ENCODE measurements around the gene ADARB2. TPM values are rescaled to one million over a fixed set of nuclear protein-coding genes. Genes with fewer than 3 reads are reported as not detected.

ADARB2 gene
- total RNA-seq, 6 experiments from 2014 or later: not detected

- no peak overlapping the region for H3K27ac Mint-ChIP-seq
These were observed 166.8 kb downstream of the ADARB2 start for GRCh38 chr10:1570416-1571051.

DNA sequence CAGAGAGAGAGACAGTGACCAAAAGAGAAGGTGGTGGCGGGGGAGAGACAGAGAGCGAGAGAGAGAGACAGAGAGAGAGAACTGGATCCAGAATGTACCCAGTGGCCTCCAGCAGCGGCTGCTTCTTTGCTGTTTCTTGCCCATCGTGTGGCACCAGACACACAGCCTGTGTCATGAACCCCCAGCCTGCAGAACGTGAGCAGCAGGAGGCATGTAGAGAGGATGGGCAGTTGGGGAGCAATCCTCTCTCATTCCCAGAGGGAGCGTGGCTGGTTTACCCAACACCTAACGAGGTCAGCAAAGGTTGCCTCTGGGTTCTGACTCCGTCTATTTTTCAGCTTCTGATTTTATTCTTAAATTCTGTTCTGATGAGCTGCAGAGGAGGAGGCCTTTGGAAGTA lies 168.1 kb downstream of the ADARB2 start:
- no peaks in the 10 kb centered on the region for H3K4me1 Mint-ChIP-seq (ENCODE audit: low read depth)
- TF ChIP-seq CTCF (IDR thresholded peaks at IDR 0.05): no peak
- H3K27ac Mint-ChIP-seq: no peak overlapping the region
- no peak for DNase-seq
- no peaks in the 10 kb centered on the region for H3K27me3 Mint-ChIP-seq (ENCODE audit: insufficient read depth)
- H3K36me3 Mint-ChIP-seq (ENCODE audit: low read depth): peaks cover 18% of the 10 kb centered on the region
- peaks cover 63% of the 10 kb centered on the region for H3K9me3 Mint-ChIP-seq
- H3K4me3 Mint-ChIP-seq: no peak overlapping the region

More at GRCh38 chr10:1570416-1571051, 166.8 kb downstream of the ADARB2 start:
- Mint-ChIP-seq H3K4me3 (no peak overlapping the region), H3K27me3 (ENCODE audit: insufficient read depth) (peaks cover 1% of the 10 kb centered on the region; the same call in 1 of the 2 replicates), H3K4me1 (ENCODE audit: low read depth) (no peaks in the 10 kb centered on the region), H3K9me3 (peaks cover 63% of the 10 kb centered on the region), H3K36me3 (ENCODE audit: low read depth) (peaks cover 13% of the 10 kb centered on the region)
- no peak for TF ChIP-seq CTCF (IDR thresholded peaks at IDR 0.05)
- DNase-seq: no peak

DNA sequence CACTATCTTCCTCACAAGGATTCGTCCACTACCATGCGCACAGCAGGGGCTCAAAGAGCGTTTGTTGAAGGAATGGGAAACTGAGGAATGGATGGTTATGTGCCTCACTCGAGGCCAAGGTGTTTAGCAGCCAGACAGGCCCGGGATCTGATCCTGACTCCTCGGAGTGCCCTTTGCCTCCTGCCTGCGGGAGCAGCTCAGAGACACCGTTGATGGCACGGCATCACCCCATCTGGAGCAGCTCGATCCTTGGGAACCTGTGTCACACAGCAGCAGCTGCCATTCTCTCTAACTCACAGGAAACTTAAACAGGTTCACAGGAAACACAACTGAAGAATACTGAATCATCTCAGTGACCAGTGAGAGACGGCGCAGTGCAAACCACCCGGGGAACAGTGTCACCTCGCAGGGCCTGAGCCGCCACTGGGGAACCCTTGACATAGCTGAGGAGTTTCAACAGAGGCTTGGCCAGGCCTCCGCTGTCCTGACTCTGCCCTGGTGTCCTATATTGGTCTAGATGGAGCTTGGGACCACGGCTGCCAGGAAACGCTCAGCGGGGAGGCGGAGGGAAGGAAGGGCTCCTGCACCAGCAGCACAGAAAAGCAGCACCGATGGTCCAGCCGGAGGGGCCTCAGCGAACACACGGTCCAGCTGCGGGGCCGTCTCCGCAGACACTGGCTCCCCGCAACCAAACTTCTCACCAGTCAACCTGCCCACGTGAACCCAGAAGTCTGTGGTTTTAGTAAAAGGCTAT lies 169.4 kb downstream of the ADARB2 start:
- Mint-ChIP-seq H3K36me3 (ENCODE audit: low read depth) (peaks cover 18% of the 10 kb centered on the region), H3K9me3 (peaks cover 63% of the 10 kb centered on the region), H3K27me3 (ENCODE audit: insufficient read depth) (no peaks in the 10 kb centered on the region), H3K4me1 (ENCODE audit: low read depth) (no peaks in the 10 kb centered on the region), H3K4me3 (no peak overlapping the region), H3K27ac (no peak overlapping the region)
- no peak for TF ChIP-seq CTCF (IDR thresholded peaks at IDR 0.05)
- no peak for DNase-seq

DNA sequence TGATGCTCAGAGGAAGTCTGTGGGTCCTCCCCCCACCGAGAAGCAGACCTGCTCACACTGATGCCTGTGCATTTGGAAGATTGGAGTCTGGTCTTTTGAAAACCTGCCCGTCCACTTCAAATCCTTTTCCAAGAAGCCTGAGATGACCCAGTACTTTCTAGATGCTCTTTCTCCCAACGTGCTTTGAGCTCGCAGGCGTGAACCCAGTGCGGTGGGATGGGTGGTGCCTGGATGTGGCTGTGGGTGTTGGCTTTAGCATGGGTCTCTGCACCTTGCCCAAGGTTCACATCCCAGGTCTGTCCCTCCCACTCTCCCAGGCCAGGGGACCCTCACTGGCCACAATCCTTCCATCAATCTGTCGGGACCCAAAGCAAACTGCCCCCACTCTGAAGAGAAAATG lies 170.2 kb downstream of the ADARB2 start:
- H3K9me3 Mint-ChIP-seq: peaks cover 63% of the 10 kb centered on the region
- H3K27me3 Mint-ChIP-seq (ENCODE audit: insufficient read depth): no peaks in the 10 kb centered on the region
- no peak for TF ChIP-seq CTCF (IDR thresholded peaks at IDR 0.05)
- H3K27ac Mint-ChIP-seq: no peak overlapping the region
- no peak for DNase-seq
- no peaks in the 10 kb centered on the region for H3K4me1 Mint-ChIP-seq (ENCODE audit: low read depth)
- peaks cover 14% of the 10 kb centered on the region for H3K36me3 Mint-ChIP-seq (ENCODE audit: low read depth)
- no peak overlapping the region for H3K4me3 Mint-ChIP-seq

DNA sequence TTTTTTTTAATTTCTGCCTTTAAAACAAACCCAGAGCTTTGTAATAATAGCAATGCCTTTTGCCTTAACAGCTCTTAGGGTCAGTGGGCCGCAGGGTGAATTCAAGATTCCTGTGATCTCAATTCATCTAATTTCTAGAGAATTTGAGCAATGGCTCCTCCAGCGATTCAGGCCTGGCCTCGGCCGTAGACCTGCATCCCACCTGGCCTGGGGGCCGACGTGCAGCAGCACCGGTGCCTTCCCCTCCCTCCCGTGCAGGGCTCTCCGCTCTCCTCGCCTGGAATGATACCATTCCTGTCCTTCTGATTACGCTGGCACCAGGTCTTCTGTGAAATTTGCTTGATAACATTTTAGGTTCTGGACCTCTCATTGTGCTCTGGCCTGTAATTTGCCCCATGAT lies 172.5 kb downstream of the ADARB2 start:
- Mint-ChIP-seq H3K4me3 (no peak overlapping the region), H3K36me3 (ENCODE audit: low read depth) (peaks cover 5% of the 10 kb centered on the region; the same call in 1 of the 2 replicates), H3K27me3 (ENCODE audit: insufficient read depth) (no peaks in the 10 kb centered on the region), H3K9me3 (peaks cover 51% of the 10 kb centered on the region), H3K27ac (no peak overlapping the region), H3K4me1 (ENCODE audit: low read depth) (no peaks in the 10 kb centered on the region)
- DNase-seq: no peak
- TF ChIP-seq CTCF (IDR thresholded peaks at IDR 0.05): no peak

All from HFFc6 (cell line).